HG03064 (cell line): ENCODE measurements around the gene CAPN3.
A peak's percentile ranks its signal among the peaks of the same experiment; 100 is the strongest.

ENCODE experiments used
- ATAC-seq: cut with Tn5 transposase; IDR thresholded peaks from one replicate; pipeline ENCODE4 v1.9.1; 2021; ENCODE audit warnings: low read depth; ENCODE audit not compliant: unreplicated experiment

The CAPN3 gene

DNA sequence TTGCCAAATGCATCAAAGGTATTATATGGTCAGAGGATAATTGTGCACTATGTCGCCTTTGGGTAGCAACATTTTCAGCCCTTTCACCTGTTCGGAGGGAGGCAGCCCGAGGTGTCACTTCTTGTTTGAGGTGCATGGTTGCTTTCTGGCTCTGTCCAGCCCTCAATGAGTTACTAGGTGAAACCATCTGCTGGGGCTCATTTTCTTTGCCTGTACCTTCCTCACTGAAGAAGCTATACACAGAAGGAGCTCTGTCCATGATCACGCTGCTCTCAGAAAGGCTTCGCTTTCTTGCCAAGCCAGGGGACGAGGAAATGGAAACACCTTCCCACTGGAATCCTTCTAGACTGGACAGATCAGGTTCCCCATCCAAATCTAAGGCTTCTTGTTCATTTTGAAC, 89.0 kb downstream of the CAPN3 start:
- no peak for ATAC-seq

GRCh38 chr15:42449770-42450424, 90.6 kb downstream of the CAPN3 start:
- ATAC-seq = no peak

- no peak for ATAC-seq
These were observed 91.1 kb downstream of the CAPN3 start for GRCh38 chr15:42450425-42450790.

DNA sequence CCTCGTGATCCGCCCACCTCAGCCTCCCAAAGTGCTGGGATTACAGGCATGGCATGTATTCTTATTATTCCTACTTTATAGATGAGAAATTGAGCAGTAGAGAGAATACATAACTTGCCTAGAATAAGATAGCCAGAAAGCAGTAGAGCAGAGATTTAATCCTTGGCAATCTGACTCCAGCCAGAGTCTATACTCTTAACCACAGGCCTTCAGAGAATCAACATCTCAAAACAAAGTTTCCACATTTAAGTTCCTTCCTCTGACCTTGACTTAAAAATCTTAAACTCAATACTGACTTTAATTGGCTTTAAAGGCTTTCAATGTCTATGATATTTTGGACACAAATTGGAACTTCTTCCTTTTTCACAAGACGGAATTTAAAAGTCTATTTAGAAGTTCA, 94.5 kb downstream of the CAPN3 start:
- ATAC-seq = no peak

- ATAC-seq = no peak
These were observed 97.2 kb downstream of the CAPN3 start for GRCh38 chr15:42456531-42456930.

DNA sequence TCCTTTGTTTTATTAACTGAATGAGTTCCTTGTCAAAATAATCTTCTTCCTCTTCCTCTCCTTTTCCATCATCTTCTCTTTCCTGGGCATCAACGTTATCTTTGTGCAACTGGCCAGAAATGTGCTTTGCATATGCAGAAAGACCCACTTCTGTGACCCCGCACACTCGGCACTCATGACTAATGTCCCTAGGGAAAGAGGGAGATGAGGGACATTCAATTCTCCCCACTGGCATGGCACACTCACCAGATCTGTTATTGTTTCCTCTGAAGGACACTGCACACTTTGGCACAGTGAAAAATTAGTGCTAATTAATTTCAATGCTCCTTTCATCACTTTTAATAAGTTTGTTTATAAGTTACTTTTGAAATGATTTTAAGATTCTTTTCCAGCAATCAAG, 97.7 kb downstream of the CAPN3 start:
- no peak for ATAC-seq

- ATAC-seq = peak; percentile 57
These were observed 98.4 kb downstream of the CAPN3 start for GRCh38 chr15:42457445-42458442.

- no peak for ATAC-seq
These were observed 102.0 kb downstream of the CAPN3 start for GRCh38 chr15:42461261-42461660.
